HepG2 (cell line): ENCODE results near the gene GGNBP2. TPM values are rescaled to one million over a fixed set of nuclear protein-coding genes. Genes with fewer than 3 reads are reported as not detected.

Experiments
- ARHGAP35 ChIP-seq: sonication (generic); formaldehyde crosslinking; IDR thresholded peaks from 2 replicates; pipeline ENCODE4 v1.9.0; 2022; ENCODE audit warnings: mild to moderate bottlenecking, inconsistent platforms, moderate library complexity, missing genetic modification reagents, borderline replicate concordance
- ARID5B ChIP-seq: IDR thresholded peaks from 2 replicates; pipeline ENCODE4 v1.4.0; 2020; ENCODE audit warnings: mild to moderate bottlenecking, missing genetic modification reagents
- CREB1 ChIP-seq, 2 experiments: fragments of 450-650 bp in 1 of 2; IDR thresholded peaks; 2 replicates each; pipeline ENCODE4 v1.6.1; 2016 to 2017; ENCODE audit warnings: control low read depth in 1 of 2, mild to moderate bottlenecking in 1 of 2, missing compliant biosample characterization in 1 of 2, missing genetic modification characterization in 1 of 2
- CREBL2 ChIP-seq: sonication (generic); formaldehyde crosslinking; IDR thresholded peaks from 2 replicates; pipeline ENCODE4 v1.8.1; 2023; ENCODE audit warnings: missing genetic modification reagents, mild to moderate bottlenecking, borderline replicate concordance
- FOXC1 ChIP-seq: sonication (generic); formaldehyde crosslinking; IDR thresholded peaks from 2 replicates; pipeline ENCODE4 v1.8.0; 2022; ENCODE audit warnings: mild to moderate bottlenecking, missing genetic modification reagents, borderline replicate concordance
- JUN ChIP-seq: sonication (generic); formaldehyde crosslinking; IDR thresholded peaks from 2 replicates; pipeline ENCODE4 v1.4.0; 2020; ENCODE audit warnings: mild to moderate bottlenecking, missing genetic modification reagents
- PRDM15 ChIP-seq: sonication (generic); formaldehyde crosslinking; IDR thresholded peaks from 2 replicates; pipeline ENCODE4 v1.4.0; 2020; ENCODE audit warnings: missing genetic modification reagents
- TBX3 ChIP-seq: fragments of 450-650 bp; IDR thresholded peaks from 2 replicates; pipeline ENCODE4 v1.6.1; 2017; ENCODE audit warnings: antibody characterized with exemption, mild to moderate bottlenecking, inconsistent platforms, borderline replicate concordance
- TP53 ChIP-seq: sonication (generic); formaldehyde crosslinking; conservative IDR thresholded peaks from 2 replicates; pipeline ENCODE4 v1.4.0; 2020; ENCODE audit warnings: missing genetic modification reagents
- ZBTB2 ChIP-seq: sonication (generic); formaldehyde crosslinking; IDR thresholded peaks from 2 replicates; pipeline ENCODE4 v1.8.0; 2022; ENCODE audit warnings: low read depth, missing genetic modification reagents
- ZHX1 ChIP-seq: sonication (generic); formaldehyde crosslinking; IDR thresholded peaks from 2 replicates; pipeline ENCODE4 v1.8.1; 2022; ENCODE audit warnings: low read depth, mild to moderate bottlenecking, missing genetic modification reagents
- ZNF776 ChIP-seq: sonication (generic); formaldehyde crosslinking; IDR thresholded peaks from 2 replicates; pipeline ENCODE4 v1.4.0; 2020; ENCODE audit warnings: mild to moderate bottlenecking, missing genetic modification reagents
- ZSCAN12 ChIP-seq: sonication (generic); formaldehyde crosslinking; IDR thresholded peaks from 2 replicates; pipeline ENCODE4 v1.9.0; 2021; ENCODE audit warnings: mild to moderate bottlenecking, missing genetic modification reagents
- polyA plus RNA-seq, 8 experiments: library from polyadenylated mRNA; depleted of rRNA in 3 of 8; stranded (reverse) in 7 of 8; unstranded in 1 of 8; fragments of >200 nt; fragmentation: Illumina TruSeq in 4 of 8; extraction: Trizol in 4 of 8; gene quantifications; 2 replicates each; pipeline versions ENCODE4 v1.2.1 to v1.2.3, GENCODE V29; 2011 to 2016; ENCODE audit warnings: low read depth in 4 of 8, missing spikeins in 1 of 8, mixed read lengths in 1 of 8; ENCODE audit not compliant: insufficient read depth in 1 of 8
- total RNA-seq, 5 experiments: library from RNA; depleted of rRNA; stranded (reverse); fragments of >200 nt; fragmentation: Illumina TruSeq; extraction: Trizol; gene quantifications; 2 replicates each; pipeline ENCODE4 v1.2.3, GENCODE V29; 2016; ENCODE audit warnings: low read depth in 1 of 5

Gene GGNBP2
- total and polyA plus RNA-seq, 2 of the 13 experiments (the other 11 are each of a cell fraction or from before 2014, with no cell fraction given) = 53.3 to 84.2 TPM

- no peak for TF ChIP-seq ARHGAP35 (CRISPR knock-in tag)
- TF ChIP-seq ARID5B (CRISPR knock-in tag) = no peak
- TF ChIP-seq ZNF776 (CRISPR knock-in tag) = no peak
- no peak for TF ChIP-seq JUN (CRISPR knock-in tag)
- TF ChIP-seq PRDM15 = no peak
- no peak for TF ChIP-seq CREB1 (IDR thresholded peaks at IDR 0.05)
- no peak for TF ChIP-seq CREB1 (CRISPR knock-in tag; IDR thresholded peaks at IDR 0.05)
- TF ChIP-seq ZSCAN12 (CRISPR knock-in tag) = no peak
- no peak for TF ChIP-seq ZBTB2 (CRISPR knock-in tag)
- no peak for TF ChIP-seq CREBL2 (CRISPR knock-in tag)
- no peak for TF ChIP-seq TP53
- no peak for TF ChIP-seq FOXC1 (CRISPR knock-in tag)
- no peak for TF ChIP-seq TBX3
- peak; percentile 17; the same call in 1 of the 2 replicates for TF ChIP-seq ZHX1
Measured at GRCh38 chr17:36591434-36592315, 47.0 kb downstream of the GGNBP2 start, which contains the start of gene DHRS11 (continued).
